ENCODE measurements around the gene MYOM3. TPM values are rescaled to one million over a fixed set of nuclear protein-coding genes. Genes with fewer than 3 reads are reported as not detected.

Gene MYOM3
- total RNA-seq, 1 donor from 2014 or later, result 0.70 TPM

DNA sequence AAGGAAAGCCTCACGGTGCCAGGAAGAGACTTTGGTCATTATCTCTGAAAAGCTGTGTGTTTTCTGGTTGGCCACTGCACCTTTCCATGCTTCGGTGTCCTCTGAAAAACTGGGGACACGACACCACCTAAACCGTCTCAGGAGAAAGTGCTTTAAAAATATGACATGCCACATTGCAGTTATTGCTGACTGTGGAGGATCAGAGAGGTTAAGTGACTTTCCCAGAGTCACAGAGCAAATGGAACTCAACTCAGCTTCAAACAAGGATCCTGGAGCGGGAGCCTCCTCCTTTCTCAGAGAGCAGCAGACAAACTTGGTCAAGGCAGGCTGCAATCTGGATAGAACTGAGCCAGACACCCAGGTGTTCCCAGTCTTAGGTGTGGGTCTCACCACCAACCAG, 13.8 kb downstream of the MYOM3 start:
- TF ChIP-seq, protein P1, sequence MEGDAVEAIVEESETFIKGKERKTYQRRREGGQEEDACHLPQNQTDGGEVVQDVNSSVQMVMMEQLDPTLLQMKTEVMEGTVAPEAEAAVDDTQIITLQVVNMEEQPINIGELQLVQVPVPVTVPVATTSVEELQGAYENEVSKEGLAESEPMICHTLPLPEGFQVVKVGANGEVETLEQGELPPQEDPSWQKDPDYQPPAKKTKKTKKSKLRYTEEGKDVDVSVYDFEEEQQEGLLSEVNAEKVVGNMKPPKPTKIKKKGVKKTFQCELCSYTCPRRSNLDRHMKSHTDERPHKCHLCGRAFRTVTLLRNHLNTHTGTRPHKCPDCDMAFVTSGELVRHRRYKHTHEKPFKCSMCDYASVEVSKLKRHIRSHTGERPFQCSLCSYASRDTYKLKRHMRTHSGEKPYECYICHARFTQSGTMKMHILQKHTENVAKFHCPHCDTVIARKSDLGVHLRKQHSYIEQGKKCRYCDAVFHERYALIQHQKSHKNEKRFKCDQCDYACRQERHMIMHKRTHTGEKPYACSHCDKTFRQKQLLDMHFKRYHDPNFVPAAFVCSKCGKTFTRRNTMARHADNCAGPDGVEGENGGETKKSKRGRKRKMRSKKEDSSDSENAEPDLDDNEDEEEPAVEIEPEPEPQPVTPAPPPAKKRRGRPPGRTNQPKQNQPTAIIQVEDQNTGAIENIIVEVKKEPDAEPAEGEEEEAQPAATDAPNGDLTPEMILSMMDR (IDR thresholded peaks at IDR 0.05), result no peak
- no peak for DNase-seq (ENCODE audit: low spot score)
- Mint-ChIP-seq H3K36me3 (ENCODE audit: low read depth) (no peaks in the 10 kb centered on the region), H3K9me3 (ENCODE audit: low read depth) (no peaks in the 10 kb centered on the region), H3K4me3 (ENCODE audit: unreplicated experiment) (no peak overlapping the region), H3K4me1 (ENCODE audit: low read depth) (peaks cover 10% of the 10 kb centered on the region), H3K27me3 (ENCODE audit: low read depth) (peaks cover 2% of the 10 kb centered on the region), H3K27ac (ENCODE audit: unreplicated experiment) (no peak overlapping the region)

DNA sequence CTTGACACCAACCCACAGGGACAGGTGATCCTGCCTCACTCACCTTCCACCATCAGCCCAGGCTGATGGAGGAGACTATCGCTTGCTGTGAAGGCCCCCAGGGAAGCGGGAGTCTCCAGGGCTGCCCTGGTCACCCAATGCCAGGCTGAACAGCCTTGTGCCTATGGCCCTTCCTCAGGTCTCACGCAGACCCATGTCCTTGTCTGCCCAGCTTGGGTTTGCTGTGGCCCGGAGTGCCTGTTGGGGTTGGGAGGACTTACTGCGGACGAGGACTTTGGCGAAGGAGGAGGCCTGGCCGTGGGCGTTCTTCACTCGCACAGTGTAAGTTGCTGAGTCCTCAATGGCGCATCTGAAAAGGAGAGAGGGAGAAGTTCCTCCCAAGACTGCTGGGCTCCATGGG, 14.3 kb downstream of the MYOM3 start:
- peaks cover 10% of the 10 kb centered on the region for H3K4me1 Mint-ChIP-seq (ENCODE audit: low read depth)
- H3K4me3 Mint-ChIP-seq (ENCODE audit: unreplicated experiment), result no peak overlapping the region
- DNase-seq (ENCODE audit: low spot score), result no peak
- H3K36me3 Mint-ChIP-seq (ENCODE audit: low read depth), result no peaks in the 10 kb centered on the region
- no peak overlapping the region for H3K27ac Mint-ChIP-seq (ENCODE audit: unreplicated experiment)
- H3K9me3 Mint-ChIP-seq (ENCODE audit: low read depth), result no peaks in the 10 kb centered on the region
- TF ChIP-seq, protein P1 (IDR thresholded peaks at IDR 0.05), result no peak
- peaks cover 2% of the 10 kb centered on the region for H3K27me3 Mint-ChIP-seq (ENCODE audit: low read depth)

DNA sequence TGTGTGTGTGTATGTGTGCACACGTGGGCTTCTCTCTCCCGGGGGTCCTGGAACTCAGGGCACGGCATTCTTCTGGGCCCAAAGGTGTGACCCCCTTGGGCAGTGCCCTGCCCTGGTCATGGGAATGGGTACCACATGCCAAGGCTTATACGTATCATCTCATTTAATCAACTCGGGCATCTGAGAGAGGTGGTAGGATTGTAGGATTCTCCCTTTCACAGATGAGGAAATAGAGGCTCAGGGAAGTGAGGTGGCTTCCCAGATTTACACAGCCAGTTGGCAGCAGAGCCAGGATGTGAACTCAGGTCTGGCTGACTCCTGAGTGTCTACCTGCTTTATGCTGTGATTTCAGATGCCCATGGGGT, 15.2 kb downstream of the MYOM3 start:
- H3K9me3 Mint-ChIP-seq (ENCODE audit: low read depth), result no peaks in the 10 kb centered on the region
- no peak for DNase-seq (ENCODE audit: low spot score)
- no peak overlapping the region for H3K4me3 Mint-ChIP-seq (ENCODE audit: unreplicated experiment)
- H3K36me3 Mint-ChIP-seq (ENCODE audit: low read depth), result no peaks in the 10 kb centered on the region
- TF ChIP-seq, protein P1 (IDR thresholded peaks at IDR 0.05), result no peak
- peaks cover 2% of the 10 kb centered on the region for H3K27me3 Mint-ChIP-seq (ENCODE audit: low read depth)
- H3K27ac Mint-ChIP-seq (ENCODE audit: unreplicated experiment), result no peak overlapping the region
- peaks cover 6% of the 10 kb centered on the region for H3K4me1 Mint-ChIP-seq (ENCODE audit: low read depth)

DNA sequence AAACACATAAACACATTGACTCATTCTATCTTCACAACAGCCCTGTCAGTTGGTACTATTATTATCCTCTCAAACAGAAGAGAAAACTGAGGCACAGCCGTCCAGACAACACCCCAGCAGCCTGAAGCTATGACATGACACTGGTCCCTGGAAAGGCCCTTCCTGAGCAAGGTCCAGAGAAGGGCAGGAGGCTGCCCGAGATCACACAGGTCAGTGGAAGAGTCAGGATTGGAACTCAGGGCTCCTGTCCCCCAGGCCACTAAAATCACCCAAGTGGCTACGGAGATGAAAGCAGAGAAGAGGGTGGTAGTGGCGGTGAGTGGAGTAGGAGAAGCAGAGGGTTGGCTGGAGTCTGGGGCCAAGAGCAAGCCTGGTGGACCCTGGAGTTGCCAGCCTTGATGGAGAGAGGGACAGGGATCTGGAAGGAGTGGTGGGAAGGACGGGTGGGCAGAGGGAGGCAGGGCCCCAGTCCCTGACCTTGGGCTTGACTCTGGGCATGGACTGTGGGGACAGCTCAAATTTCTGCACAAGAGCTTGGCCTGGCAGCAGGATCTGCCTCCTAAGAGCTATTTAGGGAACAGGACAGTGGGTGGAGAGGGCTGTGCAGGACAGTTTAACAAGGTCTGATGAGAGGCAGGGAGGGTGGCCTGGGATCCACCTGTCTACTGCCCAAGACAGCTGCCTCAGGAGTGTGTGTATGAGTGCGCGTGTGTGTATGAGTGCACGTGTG, 15.8 kb downstream of the MYOM3 start:
- no peak overlapping the region for H3K4me3 Mint-ChIP-seq (ENCODE audit: unreplicated experiment)
- H3K4me1 Mint-ChIP-seq (ENCODE audit: low read depth), result peaks cover 6% of the 10 kb centered on the region
- H3K9me3 Mint-ChIP-seq (ENCODE audit: low read depth), result no peaks in the 10 kb centered on the region
- no peak overlapping the region for H3K27ac Mint-ChIP-seq (ENCODE audit: unreplicated experiment)
- TF ChIP-seq, protein P1 (IDR thresholded peaks at IDR 0.05), result no peak
- peaks cover 2% of the 10 kb centered on the region for H3K27me3 Mint-ChIP-seq (ENCODE audit: low read depth)
- no peaks in the 10 kb centered on the region for H3K36me3 Mint-ChIP-seq (ENCODE audit: low read depth)
- DNase-seq (ENCODE audit: low spot score), result no peak

DNA sequence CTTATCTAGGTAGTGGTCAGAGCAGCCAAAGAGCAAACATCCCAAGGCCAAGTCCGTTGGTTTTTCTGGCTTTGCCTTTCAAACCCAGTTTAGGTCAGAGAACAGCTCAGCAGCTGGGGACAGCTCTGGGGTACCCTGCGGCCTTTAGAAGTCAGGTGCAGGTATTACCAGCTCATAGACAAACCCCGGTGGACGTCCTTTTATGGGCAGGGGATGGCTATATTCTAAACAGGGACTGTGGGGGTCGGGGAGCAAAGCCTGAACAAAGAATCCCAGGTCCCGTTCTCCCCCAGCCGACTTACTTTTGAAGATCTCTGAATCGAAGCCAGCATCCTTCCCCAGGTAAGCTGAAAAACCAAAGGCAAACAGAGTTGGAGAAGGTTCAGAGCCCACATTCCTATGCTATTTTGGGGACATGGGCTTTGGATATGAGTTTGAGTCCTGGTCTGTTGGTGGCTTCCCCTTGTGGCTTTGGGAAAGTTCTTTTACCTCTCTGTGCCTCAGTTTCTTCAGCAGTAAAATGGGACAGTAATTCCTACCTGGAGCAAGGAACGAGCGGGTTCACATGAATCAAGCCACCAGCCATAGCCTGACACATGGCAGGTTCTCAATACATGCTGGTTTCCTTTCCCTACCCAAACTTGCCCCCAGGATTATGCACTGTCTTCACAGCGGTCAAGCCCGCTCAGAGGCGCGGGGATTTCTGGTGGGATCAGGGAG, 16.6 kb downstream of the MYOM3 start:
- Mint-ChIP-seq H3K36me3 (ENCODE audit: low read depth) (no peaks in the 10 kb centered on the region), H3K27me3 (ENCODE audit: low read depth) (peaks cover 2% of the 10 kb centered on the region), H3K4me3 (ENCODE audit: unreplicated experiment) (no peak overlapping the region), H3K9me3 (ENCODE audit: low read depth) (no peaks in the 10 kb centered on the region), H3K4me1 (ENCODE audit: low read depth) (peaks cover 6% of the 10 kb centered on the region), H3K27ac (ENCODE audit: unreplicated experiment) (no peak overlapping the region)
- TF ChIP-seq, protein P1 (IDR thresholded peaks at IDR 0.05), result no peak
- no peak for DNase-seq (ENCODE audit: low spot score)
